SK-N-MC (cell line): ENCODE results near the gene YWHAE.

Experiments used
- EZH2 ChIP-seq: fragments of 200-600 bp; sonication (generic); IDR thresholded peaks from one replicate; pipeline ENCODE4 v1.6.1; 2017; ENCODE audit warnings: antibody characterized with exemption
- POLR2AphosphoS5 ChIP-seq: IDR thresholded peaks from 2 replicates; pipeline ENCODE4 v1.6.1; 2012; ENCODE audit warnings: mild to moderate bottlenecking, low read depth, low read length, borderline replicate concordance

DNA sequence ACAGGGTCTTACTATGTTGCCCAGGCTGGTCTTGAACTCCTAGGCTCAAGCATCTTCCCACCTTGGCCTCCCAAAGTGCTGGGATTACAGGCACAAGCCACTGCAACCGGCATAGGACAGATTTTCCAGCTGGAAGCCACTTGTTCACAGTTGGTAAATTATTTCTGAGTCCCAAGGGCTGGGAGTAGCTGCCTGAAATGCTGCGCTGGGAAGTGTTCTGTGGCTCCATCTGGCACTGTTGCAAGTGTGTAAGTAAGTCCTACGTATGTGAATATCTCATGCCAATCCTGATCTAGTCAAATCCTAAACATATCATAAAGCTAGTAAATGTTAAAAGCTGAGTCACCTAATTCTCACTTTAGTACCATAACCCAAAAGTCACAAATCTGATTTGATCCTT lies 48.1 kb downstream of the YWHAE start:
- TF ChIP-seq EZH2 (no peak), POLR2AphosphoS5 (no peak)
